Omental fat pad (tissue), 4 donors: Measurements from ENCODE around the gene FHOD3. TPM values are rescaled to one million over a fixed set of nuclear protein-coding genes. Genes with fewer than 3 reads are reported as not detected.

Experiments used
- ATAC-seq: fragments of 150-250 bp; one replicate; pipeline ENCODE4 v1.9.1; 2016; ENCODE audit warnings: mild to moderate bottlenecking, moderate library complexity; ENCODE audit not compliant: low FRiP score
- DNase-seq: peaks from one replicate; pipeline ENCODE4 v3.0.0-alpha.2; 2019; ENCODE audit warnings: low spot score
- CTCF ChIP-seq, 3 donors: fragments of 450-650 bp; IDR thresholded peaks; one replicate each; pipeline ENCODE4 v1.5.1; 2016 to 2017; ENCODE audit warnings: antibody characterized with exemption in 3 of 3, mild to moderate bottlenecking in 3 of 3, moderate library complexity in 2 of 3
- total RNA-seq, 4 donors: library from RNA; depleted of rRNA; stranded (reverse); fragments of >200 nt; gene quantifications; one replicate each; pipeline ENCODE4 v1.1.0, GENCODE V29; 2016

The FHOD3 gene
- total RNA-seq, 4 donors from 2014 or later, result 0.96 to 3.8 (median 2.3) TPM

GRCh38 chr18:36514778-36515177, 217.3 kb downstream of the FHOD3 start:
- no peak for ATAC-seq
- DNase-seq, result no peak
- TF ChIP-seq CTCF (IDR thresholded peaks at IDR 0.05), result no peak

GRCh38 chr18:36516258-36516657, 218.7 kb downstream of the FHOD3 start:
- no peak for TF ChIP-seq CTCF (IDR thresholded peaks at IDR 0.05)
- DNase-seq (no peak), ATAC-seq (no peak)

- TF ChIP-seq CTCF (IDR thresholded peaks at IDR 0.05), result no peak
- no peak for ATAC-seq
- no peak for DNase-seq
Measured at GRCh38 chr18:36516726-36517125, 219.2 kb downstream of the FHOD3 start.

GRCh38 chr18:36518839-36519238, 221.3 kb downstream of the FHOD3 start:
- TF ChIP-seq CTCF (IDR thresholded peaks at IDR 0.05), result no peak
- DNase-seq, result no peak
- no peak for ATAC-seq

GRCh38 chr18:36519358-36519757, 221.8 kb downstream of the FHOD3 start:
- DNase-seq (no peak), ATAC-seq (no peak)
- no peak for TF ChIP-seq CTCF (IDR thresholded peaks at IDR 0.05)

GRCh38 chr18:36522509-36522908, 225.0 kb downstream of the FHOD3 start:
- no peak for ATAC-seq
- DNase-seq, result no peak
- no peak for TF ChIP-seq CTCF (IDR thresholded peaks at IDR 0.05)

- ATAC-seq, result no peak
- DNase-seq, result no peak
- no peak for TF ChIP-seq CTCF (IDR thresholded peaks at IDR 0.05)
Measured at GRCh38 chr18:36525913-36526312, 228.4 kb downstream of the FHOD3 start.
